GM18861 (cell line): ENCODE measurements around the gene ZNF302.

ENCODE experiments used
- ATAC-seq: cut with Tn5 transposase; IDR thresholded peaks from one replicate; pipeline ENCODE4 v1.9.1; 2021; ENCODE audit not compliant: unreplicated experiment

ZNF302 gene

GRCh38 chr19:34731019-34731829 is 53.7 kb downstream of the ZNF302 start:
- ATAC-seq: no peak

DNA sequence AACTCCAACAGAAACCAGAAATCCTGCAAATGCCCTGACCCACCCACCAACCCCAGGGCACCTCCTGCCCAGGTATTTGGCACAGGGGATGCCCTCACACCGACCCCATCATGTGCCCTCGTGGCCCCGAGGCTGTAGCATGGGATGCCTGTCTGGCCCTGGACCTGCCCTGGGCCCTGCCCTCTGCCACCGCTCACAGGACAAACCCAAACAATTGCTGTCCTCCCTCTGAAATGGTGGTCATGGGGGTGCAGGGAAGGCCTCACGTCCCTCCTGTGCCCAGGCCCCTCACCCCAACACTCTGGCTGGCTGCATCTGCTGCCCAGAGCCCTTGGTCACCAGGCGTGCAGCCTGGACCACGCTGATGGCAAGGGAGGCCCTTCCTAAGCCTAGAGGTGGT is 54.5 kb downstream of the ZNF302 start:
- no peak for ATAC-seq

DNA sequence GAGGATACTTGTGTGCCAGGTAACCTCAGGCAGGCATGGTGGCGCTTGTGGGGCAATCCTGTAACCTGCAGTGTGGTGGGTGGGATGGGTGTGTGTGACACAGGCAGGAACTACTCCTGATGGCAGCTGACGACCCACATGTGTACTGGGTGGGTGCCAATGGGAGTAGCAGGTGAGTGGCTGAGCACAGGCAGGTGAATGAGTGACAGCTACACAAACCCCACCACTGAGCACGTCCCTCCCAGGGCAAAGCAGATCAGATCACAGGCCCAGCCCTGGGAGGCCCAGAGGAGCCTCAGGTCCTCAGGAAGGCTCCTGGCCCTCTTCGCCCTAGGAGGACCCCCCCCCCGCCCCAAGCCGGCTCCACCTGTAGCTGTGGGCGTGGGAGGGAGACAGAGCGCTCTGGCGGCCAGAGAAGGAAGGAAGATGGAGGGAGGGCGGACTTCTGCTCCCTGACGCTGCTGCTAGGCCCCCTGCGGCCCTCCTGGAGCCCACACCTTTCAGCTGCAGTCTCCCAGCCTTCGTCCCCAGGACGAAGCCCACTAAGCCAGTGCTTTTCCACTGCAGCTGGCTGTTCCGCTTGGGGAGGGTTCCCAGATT is 55.2 kb downstream of the ZNF302 start:
- no peak for ATAC-seq

DNA sequence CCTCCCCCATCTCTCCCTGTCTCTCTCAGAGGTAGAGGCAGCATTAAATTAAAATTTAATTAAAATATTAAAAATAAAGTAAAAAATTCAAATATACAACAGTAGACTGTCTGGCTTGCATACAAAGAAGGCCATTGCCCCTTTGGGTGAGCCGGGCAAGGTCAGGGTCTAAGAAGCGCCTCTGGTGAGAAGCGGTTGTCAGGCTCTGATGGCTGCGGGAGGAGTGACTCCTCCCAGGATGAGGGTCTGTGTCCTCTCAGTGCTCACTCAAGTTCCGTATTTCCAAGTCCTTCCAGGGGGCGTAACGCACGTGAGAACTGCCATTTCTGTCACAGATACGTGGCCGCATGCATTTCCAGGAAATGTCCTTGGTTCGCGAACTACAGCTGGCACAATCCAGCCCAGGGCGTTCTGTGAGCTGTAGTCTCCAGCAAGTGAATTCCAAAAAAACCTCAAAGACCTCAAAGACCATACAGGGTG is 55.8 kb downstream of the ZNF302 start:
- no peak for ATAC-seq

- ATAC-seq: peak; percentile 67
These were observed 56.5 kb downstream of the ZNF302 start, which contains the start of gene ZNF181 for GRCh38 chr19:34733746-34734536. TSS of gene ZNF181 (plus strand) at chr19:34734243. CDS start at chr19:34735038, 795 bp downstream.

DNA sequence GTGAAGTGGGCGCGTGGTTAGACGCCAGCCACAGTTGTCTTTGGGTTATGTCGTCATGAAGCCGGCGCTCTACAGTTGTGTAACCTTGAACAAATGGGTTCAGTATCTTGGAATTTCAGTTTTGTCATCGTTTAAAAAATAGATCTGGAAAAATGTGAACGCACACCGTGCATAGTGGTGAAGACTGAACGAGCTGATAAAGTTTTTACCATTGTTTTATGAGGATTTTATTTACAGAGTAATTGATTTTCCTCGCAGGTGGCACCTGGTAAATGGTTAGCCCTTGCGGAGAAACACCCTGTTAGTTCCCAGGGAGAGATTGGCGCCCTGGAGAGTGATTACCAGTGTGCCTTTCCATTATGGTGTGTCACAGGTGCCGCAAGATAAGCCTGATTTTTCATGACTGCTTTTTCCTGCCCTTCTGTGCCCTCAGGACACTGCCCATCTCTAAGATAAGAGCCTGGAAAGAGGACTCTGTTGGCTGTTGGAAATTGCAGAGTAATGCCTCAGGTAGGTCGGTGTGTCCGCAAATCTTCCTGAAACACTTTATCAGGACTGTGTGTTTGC is 57.1 kb downstream of the ZNF302 start:
- peak; percentile 30 for ATAC-seq
